RCC 7860 (cell line): ENCODE data around the gene SLC29A1.
A peak's percentile ranks its signal among the peaks of the same experiment; 100 is the strongest.
"Not testable (repeated sequence)": the region's sequence is repeated elsewhere in the genome, so short reads cannot be mapped to it uniquely, and the experiment has no call there.

ENCODE experiments used
- DNase-seq: peaks from one replicate; pipeline ENCODE4 v3.0.0-alpha.2; 2015; ENCODE audit warnings: low spot score
- FAIRE-seq: peaks from 2 replicates; lab custom pipeline; 2012; peaks lifted over from hg19 to GRCh38; lab: Jason Lieb, UNC

SLC29A1 gene

GRCh38 chr6:44223319-44224028 lies at the start of gene SLC29A1:
TSS of gene SLC29A1 (plus strand) at chr6:44223595. CDS start at chr6:44227314, 3,719 bp downstream.
- FAIRE-seq (no peak), DNase-seq (peak; percentile 26)

- no peak for FAIRE-seq
Observed at GRCh38 chr6:44176130-44176761, 47.1 kb upstream of the SLC29A1 start.

GRCh38 chr6:44176762-44177509 lies 46.5 kb upstream of the SLC29A1 start:
- FAIRE-seq (no peak), DNase-seq (no peak)

More at GRCh38 chr6:44176130-44176761, 47.1 kb upstream of the SLC29A1 start:
- DNase-seq, result no peak

GRCh38 chr6:44177691-44178423 lies 45.5 kb upstream of the SLC29A1 start:
- DNase-seq (no peak), FAIRE-seq (no peak)

- FAIRE-seq, result no peak
Observed at GRCh38 chr6:44178424-44179071, 44.8 kb upstream of the SLC29A1 start.

GRCh38 chr6:44179072-44179536 lies 44.3 kb upstream of the SLC29A1 start:
- FAIRE-seq, result no peak
- peak; percentile 11 for DNase-seq

More at GRCh38 chr6:44178424-44179071, 44.8 kb upstream of the SLC29A1 start:
- no peak for DNase-seq

GRCh38 chr6:44179648-44180047 lies 43.7 kb upstream of the SLC29A1 start:
- FAIRE-seq (no peak), DNase-seq (no peak)

GRCh38 chr6:44180406-44180805 lies 43.0 kb upstream of the SLC29A1 start:
- DNase-seq, result no peak
- FAIRE-seq, result no peak

GRCh38 chr6:44180886-44181285 lies 42.5 kb upstream of the SLC29A1 start:
- DNase-seq, result no peak
- no peak for FAIRE-seq

GRCh38 chr6:44181784-44182183 lies 41.6 kb upstream of the SLC29A1 start:
- FAIRE-seq, DNase-seq: not testable (repeated sequence)

- no peak for FAIRE-seq
Observed at GRCh38 chr6:44182911-44183390, 40.4 kb upstream of the SLC29A1 start.

GRCh38 chr6:44183783-44184182 lies 39.6 kb upstream of the SLC29A1 start:
- FAIRE-seq (no peak), DNase-seq (no peak)

More at GRCh38 chr6:44182911-44183390, 40.4 kb upstream of the SLC29A1 start:
- DNase-seq, result no peak

GRCh38 chr6:44185356-44185755 lies 38.0 kb upstream of the SLC29A1 start:
- DNase-seq, FAIRE-seq: not testable (repeated sequence)

- FAIRE-seq (no peak), DNase-seq (no peak)
Observed at GRCh38 chr6:44185953-44186634, 37.3 kb upstream of the SLC29A1 start.

- no peak for FAIRE-seq
- DNase-seq, result no peak
Observed at GRCh38 chr6:44186635-44187025, 36.8 kb upstream of the SLC29A1 start.

GRCh38 chr6:44188819-44189218 lies 34.6 kb upstream of the SLC29A1 start:
- DNase-seq (no peak), FAIRE-seq (no peak)

- FAIRE-seq (no peak), DNase-seq (no peak)
Observed at GRCh38 chr6:44189257-44189656, 34.1 kb upstream of the SLC29A1 start.

GRCh38 chr6:44190715-44191114 lies 32.7 kb upstream of the SLC29A1 start:
- no peak for FAIRE-seq
- no peak for DNase-seq

GRCh38 chr6:44192428-44193041 lies 30.9 kb upstream of the SLC29A1 start:
- no peak for FAIRE-seq
- no peak for DNase-seq
